IPS-11a (cell line): ENCODE measurements around the gene FANCF.
A peak's percentile ranks its signal among the peaks of the same experiment; 100 is the strongest.
"Not testable (repeated sequence)": the region's sequence is repeated elsewhere in the genome, so short reads cannot be mapped to it uniquely, and the experiment has no call there.

Source experiments
- H3K4me3 ChIP-seq: one replicate; pipeline ENCODE4 v1.5.1; 2013; ENCODE audit warnings: low read depth, low read length, control low read depth

Gene FANCF

GRCh38 chr11:22625448-22626287 lies at the start of gene FANCF:
Gene FANCF (minus strand): TSS chr11:22625823. CDS start chr11:22625810, 13 bp downstream.
- peak within 1 kb of the TSS; percentile 83 for H3K4me3 ChIP-seq

DNA sequence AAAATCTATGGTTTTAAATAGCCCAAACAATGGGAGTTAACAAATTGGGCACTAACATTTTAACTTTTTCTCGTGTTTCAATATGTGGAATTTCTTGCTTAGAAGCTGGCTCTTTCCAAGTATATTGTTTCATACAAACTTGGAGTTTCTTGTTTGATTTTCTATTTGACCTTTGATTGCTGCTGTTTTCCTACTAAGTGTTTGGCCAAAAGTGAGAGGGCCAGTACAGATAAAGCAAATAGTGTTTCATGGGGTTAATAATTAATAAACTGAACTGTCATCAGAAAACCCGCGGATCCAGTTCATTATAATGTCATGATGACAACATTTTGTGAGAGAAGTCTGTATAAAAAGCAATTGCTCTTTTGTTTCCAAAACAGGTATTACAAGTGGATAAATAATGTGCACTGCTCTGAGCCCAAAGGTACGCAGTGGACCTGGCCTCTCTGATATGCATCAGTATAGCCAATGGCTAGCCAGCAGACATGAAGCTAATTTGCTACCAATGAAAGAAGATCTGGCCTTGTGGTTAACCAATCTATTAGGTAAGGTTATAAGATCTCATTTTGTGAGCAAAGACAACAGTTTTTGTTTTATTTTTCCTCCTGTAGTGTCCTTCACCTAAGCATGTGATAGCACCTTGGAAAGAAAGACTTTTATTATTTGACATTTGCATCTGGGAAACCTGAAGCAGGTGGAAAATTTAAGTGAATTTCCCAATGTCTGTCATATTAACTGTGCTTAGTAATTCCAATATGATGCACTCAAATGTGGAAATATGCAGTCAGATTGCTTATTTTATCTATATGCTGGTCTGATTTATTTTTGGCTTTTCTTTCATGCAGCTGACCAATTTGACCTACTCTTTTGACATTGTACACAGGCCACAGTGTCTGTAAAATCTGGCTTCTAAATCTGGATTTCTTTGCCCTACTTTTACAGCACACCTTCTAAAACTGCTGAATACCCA lies 49.1 kb upstream of the FANCF start:
- H3K4me3 ChIP-seq = no peak overlapping the region

DNA sequence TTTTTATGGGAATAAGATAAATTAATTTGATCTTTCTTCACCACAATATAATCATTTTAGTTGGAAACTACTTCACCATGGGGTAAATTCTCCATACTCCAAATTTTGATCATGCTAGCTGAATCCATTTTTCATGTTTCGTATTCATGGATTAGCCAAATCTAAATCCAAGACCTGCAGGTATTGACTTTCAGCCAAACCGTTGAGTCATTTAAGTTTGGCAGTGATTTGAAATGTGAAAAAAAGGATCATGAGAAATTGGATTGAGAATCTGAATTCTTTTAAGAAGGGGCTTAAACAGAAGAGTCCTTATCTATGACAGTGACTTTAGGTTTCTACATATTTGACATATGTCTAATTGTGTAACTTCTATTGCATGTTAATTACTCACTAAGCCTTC lies 46.1 kb upstream of the FANCF start:
- no peak overlapping the region for H3K4me3 ChIP-seq

GRCh38 chr11:22670830-22671229 lies 45.2 kb upstream of the FANCF start:
- no peak overlapping the region for H3K4me3 ChIP-seq

- H3K4me3 ChIP-seq = no peak overlapping the region
Observed at GRCh38 chr11:22669368-22669767, 43.7 kb upstream of the FANCF start.

DNA sequence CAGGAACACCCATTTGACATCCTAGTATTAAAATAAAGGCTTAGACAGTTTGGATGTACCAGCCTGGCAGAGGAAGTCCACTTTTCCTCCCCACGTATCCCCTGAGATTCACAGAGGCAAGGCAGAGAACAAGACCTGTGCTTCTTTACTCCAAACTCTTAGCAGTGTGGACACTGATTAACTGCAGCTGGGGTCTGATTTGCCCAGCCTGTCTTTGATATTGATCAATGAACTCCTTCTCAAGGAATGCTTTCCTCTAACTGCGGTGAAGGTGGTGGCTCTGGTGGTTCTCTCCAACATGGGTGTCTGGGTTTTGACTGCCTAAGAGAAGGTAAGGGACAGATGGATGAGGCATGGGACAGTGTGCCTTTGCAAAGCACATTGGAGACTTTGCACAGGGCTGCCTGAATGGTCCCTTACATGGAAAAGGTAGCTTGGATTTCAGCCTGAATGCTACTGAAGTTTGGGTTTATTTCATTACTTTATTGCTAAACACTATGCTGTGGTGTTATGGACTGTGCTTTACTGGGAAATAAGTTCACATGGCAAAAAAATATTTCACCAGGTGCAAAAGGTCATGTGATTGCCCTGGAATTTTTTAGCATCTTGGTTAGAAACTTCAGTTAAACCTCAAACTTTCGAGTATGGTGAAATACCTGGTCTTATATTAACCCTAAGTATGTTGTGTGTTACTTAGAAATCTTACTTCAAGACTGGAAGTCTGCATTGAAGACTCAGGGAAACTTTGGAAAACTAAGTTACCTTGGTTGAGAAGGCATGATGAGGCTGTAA lies 42.6 kb upstream of the FANCF start:
- H3K4me3 ChIP-seq = no peak overlapping the region

DNA sequence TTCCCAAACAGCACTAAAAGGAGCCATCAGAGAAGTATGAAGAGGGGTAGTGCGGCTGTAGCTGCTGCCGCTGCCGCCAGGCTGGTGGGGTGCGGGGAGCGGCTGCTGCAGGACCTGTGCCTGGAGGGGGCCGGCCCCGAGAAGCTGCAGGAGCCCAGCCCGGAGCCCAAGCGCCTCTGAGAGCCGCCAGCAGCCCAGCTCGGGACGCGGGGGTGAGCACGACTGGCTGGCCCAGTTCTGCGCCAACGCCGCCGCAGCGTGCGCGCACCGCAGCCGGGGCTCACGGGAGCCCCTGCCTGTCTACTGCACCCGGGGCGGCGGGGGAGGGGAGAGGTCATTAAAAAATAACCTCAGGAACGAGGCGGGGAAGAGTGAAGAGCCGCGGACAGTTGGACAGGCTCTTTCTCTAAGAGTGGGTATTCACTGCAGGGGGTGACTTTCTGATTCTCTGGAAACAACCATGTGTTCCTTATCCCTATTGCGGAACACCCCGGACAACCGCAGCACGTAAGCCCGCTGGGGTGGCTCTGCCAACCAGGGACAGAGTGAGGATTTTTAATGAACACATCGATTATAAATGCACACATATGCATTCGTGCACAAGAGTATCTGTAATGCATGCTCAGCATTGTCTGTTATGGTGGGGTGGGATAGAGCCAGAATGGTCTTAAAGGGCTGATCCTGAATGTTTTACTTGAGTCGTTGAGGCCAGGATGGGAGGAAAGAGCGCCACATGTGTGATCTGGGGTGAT lies 41.2 kb upstream of the FANCF start:
- peak overlapping the region; percentile 47 for H3K4me3 ChIP-seq

GRCh38 chr11:22666325-22666687 lies 40.7 kb upstream of the FANCF start, which contains the start of gene GAS2:
Gene GAS2 (plus strand): TSS chr11:22666611. CDS start chr11:22674870, 8,259 bp downstream.
- H3K4me3 ChIP-seq = peak within 1 kb of the TSS; percentile 47

GRCh38 chr11:22659783-22660182 lies 34.2 kb upstream of the FANCF start:
- H3K4me3 ChIP-seq = no peak overlapping the region

DNA sequence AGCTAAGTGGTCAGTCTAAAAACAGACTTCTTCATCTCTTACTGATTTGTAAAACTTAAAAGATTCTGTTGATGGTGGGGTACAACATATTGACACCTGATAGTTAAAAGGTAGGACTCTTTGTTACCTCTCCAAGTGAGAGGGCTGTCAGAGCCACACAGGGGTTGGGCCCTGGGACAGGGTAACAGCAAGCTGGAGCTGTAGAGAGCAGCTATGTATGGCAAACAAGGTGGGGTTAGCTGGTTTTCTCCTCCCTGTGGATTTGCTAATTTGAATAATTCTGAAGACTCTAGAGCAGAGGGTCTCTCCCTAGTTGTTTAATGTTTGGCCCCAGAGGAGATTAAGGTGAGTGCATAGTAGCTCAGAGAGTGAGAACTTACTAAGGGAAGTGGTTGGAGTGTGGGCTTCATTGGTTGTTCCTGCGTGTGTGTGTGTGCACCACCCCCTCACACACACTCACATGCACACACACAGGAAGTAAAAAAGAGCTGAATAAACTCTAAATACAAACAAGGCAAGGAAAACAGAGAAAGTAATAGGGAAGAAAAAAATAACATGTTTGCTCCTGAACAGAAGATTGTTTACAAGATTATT lies 31.6 kb upstream of the FANCF start:
- no peak overlapping the region for H3K4me3 ChIP-seq

- H3K4me3 ChIP-seq = no peak overlapping the region
Observed at GRCh38 chr11:22656130-22656529, 30.5 kb upstream of the FANCF start.

GRCh38 chr11:22652346-22652745 lies 26.7 kb upstream of the FANCF start:
- not testable (repeated sequence) for H3K4me3 ChIP-seq

DNA sequence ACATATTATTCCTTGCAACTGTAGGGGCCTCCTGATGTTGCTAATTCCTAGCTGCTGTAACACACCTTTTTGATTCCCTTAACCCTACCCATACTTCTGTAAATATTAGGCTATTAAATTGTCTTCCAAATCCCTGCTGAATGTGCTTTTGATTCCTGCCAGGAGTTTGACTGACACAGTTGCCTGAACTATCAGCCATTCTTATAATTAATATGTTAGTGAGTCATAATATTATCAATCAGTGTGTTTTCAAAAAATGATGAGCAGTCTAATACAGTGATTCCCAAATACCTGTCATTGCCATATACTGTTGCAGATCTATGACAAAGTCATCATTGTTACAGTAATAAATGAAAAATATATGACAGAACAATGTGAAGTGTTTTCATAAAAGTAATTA lies 15.9 kb upstream of the FANCF start:
- H3K4me3 ChIP-seq = no peak overlapping the region

GRCh38 chr11:22640862-22641261 lies 15.2 kb upstream of the FANCF start:
- H3K4me3 ChIP-seq = no peak overlapping the region

DNA sequence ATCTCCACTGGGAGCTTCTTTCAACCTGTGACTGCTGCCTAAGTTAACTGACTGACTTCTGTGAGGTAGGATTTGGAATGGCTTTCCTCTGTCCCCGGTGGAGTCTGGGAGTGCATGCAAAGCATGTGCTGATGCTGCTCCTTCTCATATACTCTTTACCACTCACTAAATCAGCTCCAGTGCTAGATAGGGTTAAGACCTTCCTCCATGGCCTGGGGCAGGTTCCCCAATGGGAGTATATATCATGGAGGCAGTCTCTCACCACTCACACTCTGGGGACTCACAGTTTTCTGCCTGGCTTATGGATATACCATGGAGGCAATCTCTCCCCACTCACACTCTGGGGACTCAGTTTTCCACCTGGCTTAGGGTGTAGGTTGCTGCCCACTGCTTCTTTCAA lies 10.1 kb upstream of the FANCF start:
- H3K4me3 ChIP-seq = no peak overlapping the region

DNA sequence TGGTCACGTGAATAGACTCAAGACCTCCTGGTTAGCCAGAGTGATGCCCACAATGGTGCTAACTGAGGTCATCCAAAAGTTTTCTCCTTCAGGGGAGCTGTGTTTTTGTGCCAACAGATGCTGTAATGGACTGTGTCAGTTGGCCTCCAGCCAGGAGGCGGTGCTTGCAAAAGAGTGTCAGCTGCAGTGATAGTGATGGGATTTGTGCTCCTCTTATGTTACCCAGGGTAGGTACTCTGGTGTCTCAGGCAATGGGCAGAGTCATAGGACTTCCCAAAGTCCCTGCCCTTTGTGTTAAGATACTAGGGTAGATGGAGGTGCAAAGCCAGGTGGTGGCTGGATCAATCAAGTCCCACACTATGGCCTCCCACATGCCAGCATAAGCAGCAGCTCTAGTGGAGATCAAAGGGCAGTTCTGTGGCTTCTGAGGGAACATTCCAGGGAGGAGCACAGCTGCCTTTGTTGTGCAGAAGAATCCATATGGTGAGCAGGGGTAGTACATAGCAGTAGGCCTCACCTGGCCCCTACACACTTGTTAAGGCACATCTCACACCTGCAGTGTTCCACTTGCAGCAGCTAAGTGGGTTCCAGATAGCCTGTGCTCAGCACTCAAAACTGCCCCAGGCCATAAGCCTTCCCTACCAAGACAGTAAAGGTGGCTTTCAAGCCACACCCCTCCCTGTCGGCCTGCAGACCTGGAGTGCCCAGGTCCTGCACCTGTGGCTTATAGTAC lies 9.4 kb upstream of the FANCF start:
- H3K4me3 ChIP-seq = no peak overlapping the region

DNA sequence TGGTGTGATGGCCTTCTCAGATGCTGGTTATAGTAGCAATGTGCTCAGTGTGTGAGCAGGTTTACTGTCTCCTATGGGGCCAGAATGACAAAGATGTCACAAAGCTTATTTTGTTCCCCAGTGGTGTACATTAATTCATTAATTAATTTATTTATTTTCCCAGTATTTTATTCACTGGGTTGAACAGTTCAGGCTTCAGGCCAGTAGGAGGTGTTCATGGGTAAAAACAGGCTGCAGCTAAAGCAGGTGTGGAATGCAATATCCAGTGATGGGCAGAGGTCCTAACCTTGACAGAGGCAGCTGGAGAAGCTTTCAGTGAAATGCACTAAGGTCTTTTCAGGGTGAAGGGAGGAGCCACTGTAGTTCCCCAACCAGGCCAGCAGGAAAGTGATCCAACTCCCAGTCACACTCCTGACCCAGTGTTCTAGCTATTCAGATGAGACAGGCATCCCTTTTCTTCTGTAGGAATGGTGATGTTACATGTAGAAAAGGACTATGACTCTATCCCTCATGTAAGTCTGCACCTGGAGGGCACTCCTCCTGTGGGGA lies 7.8 kb upstream of the FANCF start:
- no peak overlapping the region for H3K4me3 ChIP-seq

GRCh38 chr11:22627421-22627820 lies 1.8 kb upstream of the FANCF start:
- H3K4me3 ChIP-seq = no peak overlapping the region
